ENCODE data around the gene PRPF40A.

PRPF40A gene

GRCh38 chr2:152620985-152621384, 96.3 kb downstream of the PRPF40A start:
- no peak for DNase-seq (ENCODE audit: extremely low read depth in 1 of 2, low read depth in 1 of 2)

- DNase-seq (ENCODE audit: extremely low read depth in 1 of 2, low read depth in 1 of 2), result no peak
Measured at GRCh38 chr2:152620208-152620607, 97.1 kb downstream of the PRPF40A start.

- DNase-seq (ENCODE audit: extremely low read depth in 1 of 2, low read depth in 1 of 2), result no peak
Measured at GRCh38 chr2:152618193-152618564, 99.1 kb downstream of the PRPF40A start.

- no peak for DNase-seq (ENCODE audit: extremely low read depth in 1 of 2, low read depth in 1 of 2)
Measured at GRCh38 chr2:152617456-152618192, 99.6 kb downstream of the PRPF40A start.

- no peak for DNase-seq (ENCODE audit: extremely low read depth in 1 of 2, low read depth in 1 of 2)
Measured at GRCh38 chr2:152615177-152615576, 102.1 kb downstream of the PRPF40A start.

- DNase-seq (ENCODE audit: extremely low read depth in 1 of 2, low read depth in 1 of 2), result no peak
Measured at GRCh38 chr2:152613235-152613634, 104.0 kb downstream of the PRPF40A start.

GRCh38 chr2:152611458-152612231, 105.6 kb downstream of the PRPF40A start:
- DNase-seq (ENCODE audit: extremely low read depth in 1 of 2, low read depth in 1 of 2), result no peak

GRCh38 chr2:152609699-152610098, 107.6 kb downstream of the PRPF40A start:
- no peak for DNase-seq (ENCODE audit: extremely low read depth in 1 of 2, low read depth in 1 of 2)

GRCh38 chr2:152609154-152609553, 108.1 kb downstream of the PRPF40A start:
- DNase-seq (ENCODE audit: extremely low read depth in 1 of 2, low read depth in 1 of 2), result no peak

- no peak for DNase-seq (ENCODE audit: extremely low read depth in 1 of 2, low read depth in 1 of 2)
Measured at GRCh38 chr2:152607793-152608300, 109.4 kb downstream of the PRPF40A start.

- no peak for DNase-seq (ENCODE audit: extremely low read depth in 1 of 2, low read depth in 1 of 2)
Measured at GRCh38 chr2:152606941-152607340, 110.3 kb downstream of the PRPF40A start.

GRCh38 chr2:152606081-152606480, 111.2 kb downstream of the PRPF40A start:
- no peak for DNase-seq (ENCODE audit: extremely low read depth in 1 of 2, low read depth in 1 of 2)

GRCh38 chr2:152603166-152603565, 114.1 kb downstream of the PRPF40A start:
- DNase-seq (ENCODE audit: extremely low read depth in 1 of 2, low read depth in 1 of 2), result no peak

GRCh38 chr2:152602750-152603149, 114.5 kb downstream of the PRPF40A start:
- DNase-seq (ENCODE audit: extremely low read depth in 1 of 2, low read depth in 1 of 2), result no peak
